HepG2 (cell line): Measurements from ENCODE around the gene CNOT1.
"Not testable (repeated sequence)": the region's sequence is repeated elsewhere in the genome, so short reads cannot be mapped to it uniquely, and the experiment has no call there.

Experiments used
- MAFK ChIP-seq, 2 experiments: IDR thresholded peaks in 1 of 2; conservative IDR thresholded peaks in 1 of 2; 2 replicates each; pipeline ENCODE4 v1.6.1; 2011; ENCODE audit warnings: improper control_type of control experiment in 2 of 2, low read length in 2 of 2
- MYC ChIP-seq: sonication (generic); formaldehyde crosslinking; IDR thresholded peaks from 2 replicates; pipeline ENCODE4 v1.9.0; 2021; ENCODE audit warnings: missing genetic modification reagents, borderline replicate concordance
- PAWR ChIP-seq: sonication (generic); formaldehyde crosslinking; IDR thresholded peaks from 2 replicates; pipeline ENCODE4 v1.4.0; 2020; ENCODE audit warnings: missing genetic modification reagents, mild to moderate bottlenecking, borderline replicate concordance
- TAF1 ChIP-seq: sonication (generic); formaldehyde crosslinking; IDR thresholded peaks from 2 replicates; pipeline ENCODE4 v1.4.0; 2020; ENCODE audit warnings: missing genetic modification reagents
- TF ChIP-seq, protein P1 (sequence below): sonication (generic); formaldehyde crosslinking; IDR thresholded peaks from 2 replicates; pipeline ENCODE4 v1.5.0; 2020; ENCODE audit warnings: mild to moderate bottlenecking, missing genetic modification reagents, moderate library complexity
- TF ChIP-seq, protein P2 (sequence below), 2 experiments: sonication (generic) in 1 of 2; formaldehyde crosslinking in 1 of 2; IDR thresholded peaks; 2 replicates each; pipeline versions ENCODE4 v1.5.1 to v1.6.1; 2011 to 2020; ENCODE audit warnings: borderline replicate concordance in 1 of 2, low read depth in 1 of 2, low read length in 1 of 2, mild to moderate bottlenecking in 1 of 2, missing genetic modification reagents in 1 of 2, moderate library complexity in 1 of 2

- TF ChIP-seq, protein P1, sequence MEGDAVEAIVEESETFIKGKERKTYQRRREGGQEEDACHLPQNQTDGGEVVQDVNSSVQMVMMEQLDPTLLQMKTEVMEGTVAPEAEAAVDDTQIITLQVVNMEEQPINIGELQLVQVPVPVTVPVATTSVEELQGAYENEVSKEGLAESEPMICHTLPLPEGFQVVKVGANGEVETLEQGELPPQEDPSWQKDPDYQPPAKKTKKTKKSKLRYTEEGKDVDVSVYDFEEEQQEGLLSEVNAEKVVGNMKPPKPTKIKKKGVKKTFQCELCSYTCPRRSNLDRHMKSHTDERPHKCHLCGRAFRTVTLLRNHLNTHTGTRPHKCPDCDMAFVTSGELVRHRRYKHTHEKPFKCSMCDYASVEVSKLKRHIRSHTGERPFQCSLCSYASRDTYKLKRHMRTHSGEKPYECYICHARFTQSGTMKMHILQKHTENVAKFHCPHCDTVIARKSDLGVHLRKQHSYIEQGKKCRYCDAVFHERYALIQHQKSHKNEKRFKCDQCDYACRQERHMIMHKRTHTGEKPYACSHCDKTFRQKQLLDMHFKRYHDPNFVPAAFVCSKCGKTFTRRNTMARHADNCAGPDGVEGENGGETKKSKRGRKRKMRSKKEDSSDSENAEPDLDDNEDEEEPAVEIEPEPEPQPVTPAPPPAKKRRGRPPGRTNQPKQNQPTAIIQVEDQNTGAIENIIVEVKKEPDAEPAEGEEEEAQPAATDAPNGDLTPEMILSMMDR (CRISPR knock-in tag), result not testable (repeated sequence)
- TF ChIP-seq MYC (CRISPR knock-in tag); PAWR (CRISPR knock-in tag); TAF1 (CRISPR knock-in tag); MAFK (conservative IDR thresholded peaks at IDR 0.05 in 1 of 2, IDR thresholded peaks at IDR 0.05 in 1 of 2; ENCODE audit: low read length in 2 of 2): not testable (repeated sequence)
- TF ChIP-seq, protein P2, sequence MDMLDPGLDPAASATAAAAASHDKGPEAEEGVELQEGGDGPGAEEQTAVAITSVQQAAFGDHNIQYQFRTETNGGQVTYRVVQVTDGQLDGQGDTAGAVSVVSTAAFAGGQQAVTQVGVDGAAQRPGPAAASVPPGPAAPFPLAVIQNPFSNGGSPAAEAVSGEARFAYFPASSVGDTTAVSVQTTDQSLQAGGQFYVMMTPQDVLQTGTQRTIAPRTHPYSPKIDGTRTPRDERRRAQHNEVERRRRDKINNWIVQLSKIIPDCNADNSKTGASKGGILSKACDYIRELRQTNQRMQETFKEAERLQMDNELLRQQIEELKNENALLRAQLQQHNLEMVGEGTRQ (IDR thresholded peaks at IDR 0.05; ENCODE audit: low read depth, low read length), result not testable (repeated sequence)
- TF ChIP-seq, protein P2 (CRISPR knock-in tag; IDR thresholded peaks at IDR 0.05; ENCODE audit: borderline replicate concordance), result not testable (repeated sequence)
Observed at GRCh38 chr16:58565697-58566096, 63.9 kb downstream of the CNOT1 start.
